ENCODE results near the gene ST6GALNAC3. TPM values are rescaled to one million over a fixed set of nuclear protein-coding genes. Genes with fewer than 3 reads are reported as not detected.

ST6GALNAC3 gene
- total RNA-seq, 1 experiment from 2014 or later, result 0.03 TPM

- POLR2A ChIA-PET, result no interaction called here
- DNase-seq (ENCODE audit: low read depth, low spot score), result no peak
- ATAC-seq, result no peak
- no peaks in the 10 kb centered on the region for H3K27me3 ChIP-seq (ENCODE audit: control insufficient read depth, insufficient read depth, low read length)
- intact Hi-C loops (cut with micrococcal nuclease; ENCODE audit: unreplicated experiment) (no loop called here), in situ Hi-C loops (cut with HindIII; ENCODE audit: low pct_unique_long_range_greater_than_20kb, low sequenced_read_pairs) (no loop called here)
- CTCF ChIA-PET, result no interaction called here
- no peaks in the 10 kb centered on the region for H3K4me1 ChIP-seq (ENCODE audit: control insufficient read depth, insufficient read depth, low read length)
- H3K9me3 ChIP-seq (ENCODE audit: control insufficient read depth, insufficient read depth, low read depth, low read length), result no peaks in the 10 kb centered on the region
- no peaks in the 10 kb centered on the region for H3K36me3 ChIP-seq (ENCODE audit: control insufficient read depth, insufficient read depth, low read length)
- TF ChIP-seq CTCF (IDR thresholded peaks at IDR 0.05) (no peak), POLR2AphosphoS5 (IDR thresholded peaks at IDR 0.05; ENCODE audit: low read depth, low read length) (no peak), TCF7L2 (IDR thresholded peaks at IDR 0.05; ENCODE audit: low read depth, low read length) (no peak), SIN3A (IDR thresholded peaks at IDR 0.05; ENCODE audit: borderline replicate concordance, insufficient read depth, low read depth, low read length) (no peak), REST (IDR thresholded peaks at IDR 0.05; ENCODE audit: insufficient read depth in 1 of 2, low read depth in 2 of 2, low read length in 1 of 2) (no peak)
- no peak overlapping the region for H3K4me3 ChIP-seq (ENCODE audit: low read depth in 2 of 2, low read length in 2 of 2)
- BruUV-seq (replicated peaks), result no TSS peak
- H3K27ac ChIP-seq (ENCODE audit: low read length), result no peak overlapping the region
Measured at GRCh38 chr1:76284842-76285241, 210.3 kb downstream of the ST6GALNAC3 start.

- in situ Hi-C loops (cut with HindIII; ENCODE audit: low pct_unique_long_range_greater_than_20kb, low sequenced_read_pairs), result no loop called here
Measured at GRCh38 chr1:76285578-76286135, 211.1 kb downstream of the ST6GALNAC3 start.

More at GRCh38 chr1:76285578-76286135, 211.1 kb downstream of the ST6GALNAC3 start:
- CTCF ChIA-PET, result no interaction called here
- no peak overlapping the region for H3K4me3 ChIP-seq (ENCODE audit: low read depth in 2 of 2, low read length in 2 of 2)
- no peaks in the 10 kb centered on the region for H3K36me3 ChIP-seq (ENCODE audit: control insufficient read depth, insufficient read depth, low read length)
- no peak for TF ChIP-seq CTCF (IDR thresholded peaks at IDR 0.05)
- no peak overlapping the region for H3K27ac ChIP-seq (ENCODE audit: low read length)
- ATAC-seq (no peak), DNase-seq (ENCODE audit: low read depth, low spot score) (no peak)
- no TSS peak for BruUV-seq (replicated peaks)
- H3K4me1 ChIP-seq (ENCODE audit: control insufficient read depth, insufficient read depth, low read length), result no peaks in the 10 kb centered on the region
- POLR2A ChIA-PET, result interaction anchor here (0.6 kb wide), 1 partner anchor 896 kb away, joined by 3 read pairs; no protein-coding TSS in a partner anchor
- H3K27me3 ChIP-seq (ENCODE audit: control insufficient read depth, insufficient read depth, low read length), result no peaks in the 10 kb centered on the region
- H3K9me3 ChIP-seq (ENCODE audit: control insufficient read depth, insufficient read depth, low read depth, low read length), result no peaks in the 10 kb centered on the region
- intact Hi-C loops (cut with micrococcal nuclease; ENCODE audit: unreplicated experiment), result no loop called here
